Measurements from ENCODE around the gene OAS3.

The OAS3 gene

GRCh38 chr12:113021500-113021899 lies 83.2 kb downstream of the OAS3 start:
- DNase-seq, result no peak
